ENCODE results near the gene FRG2.
"Not testable (repeated sequence)": the region's sequence is repeated elsewhere in the genome, so short reads cannot be mapped to it uniquely, and the experiment has no call there.

Gene FRG2

DNA sequence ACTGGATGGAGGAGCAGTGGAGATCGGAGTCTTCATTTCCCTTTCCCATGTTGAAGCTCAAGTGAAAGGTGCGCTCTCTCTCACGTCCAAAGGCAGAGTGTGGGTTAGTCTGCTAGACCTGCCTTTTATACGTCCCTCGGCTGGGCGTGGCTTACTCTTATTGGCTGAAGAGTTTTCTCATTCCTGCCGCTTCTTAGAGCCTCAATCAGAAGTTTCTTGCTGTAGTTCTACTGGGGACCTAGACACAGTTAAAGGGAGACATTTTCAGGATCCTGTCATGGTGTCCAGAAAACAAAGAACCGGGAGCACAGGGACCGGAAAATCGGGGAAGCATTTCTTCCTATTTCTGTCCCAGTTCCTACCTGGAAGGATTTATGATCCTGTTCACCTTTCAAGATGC lies at the start of gene FRG2:
Gene FRG2 (minus strand): TSS at position 101 of the 400 bp plus-strand sequence. CDS start 52 bp downstream, at position 49.
- not testable (repeated sequence) for DNase-seq; H3K9me3 Mint-ChIP-seq; ATAC-seq (replicated peaks); H3K27me3 Mint-ChIP-seq; H3K27ac Mint-ChIP-seq; H3K36me3 Mint-ChIP-seq; H3K4me1 Mint-ChIP-seq; H3K4me3 Mint-ChIP-seq

DNA sequence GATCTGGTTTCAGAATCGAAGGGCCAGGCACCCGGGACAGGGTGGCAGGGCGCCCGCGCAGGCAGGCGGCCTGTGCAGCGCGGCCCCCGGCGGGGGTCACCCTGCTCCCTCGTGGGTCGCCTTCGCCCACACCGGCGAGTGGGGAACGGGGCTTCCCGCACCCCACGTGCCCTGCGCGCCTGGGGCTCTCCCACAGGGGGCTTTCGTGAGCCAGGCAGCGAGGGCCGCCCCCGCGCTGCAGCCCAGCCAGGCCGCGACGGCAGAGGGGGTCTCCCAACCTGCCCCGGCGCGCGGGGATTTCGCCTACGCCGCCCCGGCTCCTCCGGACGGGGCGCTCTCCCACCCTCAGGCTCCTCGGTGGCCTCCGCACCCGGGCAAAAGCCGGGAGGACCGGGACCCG lies 41.3 kb upstream of the FRG2 start:
- not testable (repeated sequence) for H3K4me3 Mint-ChIP-seq; H3K27me3 Mint-ChIP-seq; H3K36me3 Mint-ChIP-seq; ATAC-seq (replicated peaks); H3K9me3 Mint-ChIP-seq; H3K27ac Mint-ChIP-seq; H3K4me1 Mint-ChIP-seq
- peak; percentile 9 for DNase-seq

DNA sequence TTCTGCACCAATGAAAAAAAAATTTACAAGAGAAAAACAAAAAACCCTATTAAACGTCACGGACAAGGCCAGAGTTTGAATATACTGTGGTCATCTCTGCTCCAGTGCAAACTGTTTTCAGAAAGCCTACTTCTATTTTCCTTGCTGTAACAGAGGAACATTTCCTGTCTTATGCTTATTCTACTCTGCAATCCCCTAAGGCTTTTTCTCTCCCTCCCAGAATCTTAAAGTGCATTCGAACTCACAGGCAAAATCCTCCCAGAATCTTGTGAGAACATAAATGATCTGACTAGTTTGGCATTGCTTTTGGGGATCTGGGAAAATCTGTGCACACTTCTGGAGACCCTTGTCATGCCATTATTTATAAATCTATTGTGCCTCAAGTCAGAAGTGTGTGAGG lies 37.7 kb upstream of the FRG2 start:
- H3K9me3 Mint-ChIP-seq; H3K36me3 Mint-ChIP-seq; DNase-seq; ATAC-seq (replicated peaks); H3K27me3 Mint-ChIP-seq; H3K4me3 Mint-ChIP-seq; H3K4me1 Mint-ChIP-seq: not testable (repeated sequence)
- H3K27ac Mint-ChIP-seq: peak overlapping the region; percentile 22

DNA sequence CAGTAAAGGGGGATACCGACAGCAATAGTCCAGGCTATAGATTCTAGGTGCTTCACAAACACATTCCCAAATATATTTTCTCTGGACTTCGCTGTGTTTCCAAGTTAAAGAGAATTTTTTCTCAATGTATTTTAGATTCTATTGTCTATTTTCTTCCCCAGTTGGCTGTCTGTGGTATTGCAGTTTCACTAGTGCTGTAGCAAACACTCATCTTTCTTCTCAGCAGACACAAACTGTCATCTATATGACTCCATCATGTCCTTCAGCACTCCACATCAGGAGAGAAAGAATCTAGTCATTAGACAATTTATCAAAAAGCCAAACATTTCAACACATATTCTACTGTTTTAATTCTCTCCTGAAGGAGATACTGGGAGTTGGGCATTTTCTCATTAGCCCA lies 37.3 kb upstream of the FRG2 start, which contains the start of gene DBET:
Gene DBET (plus strand): TSS at position 161 of the 400 bp plus-strand sequence.
- H3K27me3 Mint-ChIP-seq; DNase-seq; H3K36me3 Mint-ChIP-seq; H3K4me3 Mint-ChIP-seq; H3K9me3 Mint-ChIP-seq; H3K4me1 Mint-ChIP-seq; ATAC-seq (replicated peaks): not testable (repeated sequence)
- H3K27ac Mint-ChIP-seq: peak within 1 kb of the TSS; percentile 22

DNA sequence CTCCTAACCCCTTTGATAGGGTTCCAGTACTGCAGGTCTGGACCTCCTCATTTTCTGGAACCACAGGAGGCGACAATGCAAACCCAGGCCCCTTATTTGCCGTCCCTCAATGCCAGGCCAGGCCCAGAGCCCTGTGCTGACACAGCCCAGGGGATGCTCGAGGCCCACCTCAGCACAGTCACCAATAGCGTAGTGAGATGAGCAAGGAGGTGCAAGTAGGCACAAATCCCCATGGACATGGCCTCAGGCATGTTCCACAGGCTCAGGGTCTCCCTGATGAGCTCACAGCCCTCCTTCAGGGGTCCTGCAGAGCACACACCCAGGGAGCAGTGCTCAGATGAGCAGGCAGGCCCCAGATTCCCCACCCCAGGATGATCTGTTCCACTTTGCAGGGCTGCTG lies 31.9 kb upstream of the FRG2 start:
- H3K27me3 Mint-ChIP-seq; H3K4me1 Mint-ChIP-seq; H3K27ac Mint-ChIP-seq; H3K36me3 Mint-ChIP-seq; ATAC-seq (replicated peaks); H3K9me3 Mint-ChIP-seq; H3K4me3 Mint-ChIP-seq; DNase-seq: not testable (repeated sequence)

DNA sequence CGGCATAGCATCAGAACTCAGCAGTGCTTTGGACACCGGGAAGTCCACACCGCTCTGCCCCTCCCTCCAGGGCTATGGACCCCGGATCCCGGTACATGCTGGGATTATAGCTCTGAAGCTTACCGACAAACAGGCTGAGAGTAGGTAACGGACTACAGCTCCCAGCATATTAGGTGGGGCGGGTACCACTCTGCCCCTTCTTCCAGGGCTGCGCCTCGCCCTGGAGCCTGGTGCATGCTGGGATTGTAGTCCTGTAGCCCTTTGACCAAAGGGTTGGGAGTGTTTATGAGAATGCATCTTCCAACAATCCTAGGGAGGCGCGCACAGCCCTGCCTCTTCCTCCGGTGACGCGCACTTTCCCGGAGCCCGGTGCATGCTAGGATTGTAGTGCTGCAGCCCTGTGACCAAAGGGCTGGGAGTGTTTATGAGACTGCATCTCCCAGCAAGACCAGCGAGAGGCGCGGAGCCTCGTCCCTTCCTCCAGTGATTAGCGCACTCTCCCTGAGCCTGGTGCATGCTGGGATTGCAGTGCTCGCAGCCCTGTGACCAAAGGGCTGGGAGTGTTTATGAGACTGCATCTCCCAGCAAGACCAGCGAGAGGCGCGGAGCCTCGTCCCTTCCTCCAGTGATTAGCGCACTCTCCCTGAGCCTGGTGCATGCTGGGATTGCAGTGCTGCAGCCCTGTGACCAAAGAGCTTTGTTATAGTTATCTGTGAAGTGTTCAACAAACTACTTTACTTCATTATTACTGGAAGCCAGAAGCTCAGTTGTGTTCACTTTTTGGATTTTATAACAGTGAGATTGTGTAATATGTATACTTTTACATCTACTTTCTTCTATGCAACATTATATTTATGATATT lies 22.6 kb upstream of the FRG2 start:
- H3K27me3 Mint-ChIP-seq: not testable (repeated sequence)

DNA sequence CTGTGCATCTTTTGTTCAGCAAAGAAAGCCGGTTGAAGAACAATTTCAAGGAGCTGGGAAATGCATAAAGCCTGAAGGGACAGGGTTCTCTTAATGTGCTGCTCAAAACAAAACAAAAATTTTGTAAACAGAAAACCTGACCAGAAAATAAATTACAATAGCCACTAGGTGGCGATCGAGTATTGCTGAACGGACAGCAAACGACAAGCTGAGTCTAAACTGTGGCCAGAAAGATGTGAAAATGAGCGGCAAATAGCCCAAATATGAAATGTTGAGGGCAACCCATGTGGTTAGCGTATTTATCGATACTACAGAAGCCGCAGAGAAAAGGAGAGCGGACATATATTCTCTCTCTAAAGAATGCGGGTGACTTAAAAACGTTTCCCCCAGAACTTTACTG lies 20.6 kb upstream of the FRG2 start:
- H3K9me3 Mint-ChIP-seq; H3K4me3 Mint-ChIP-seq; H3K27me3 Mint-ChIP-seq; ATAC-seq (replicated peaks); H3K27ac Mint-ChIP-seq; H3K4me1 Mint-ChIP-seq; H3K36me3 Mint-ChIP-seq; DNase-seq: not testable (repeated sequence)

More for the DNA sequence above, 22.6 kb upstream of the FRG2 start:
- not testable (repeated sequence) for H3K36me3 Mint-ChIP-seq, H3K27ac Mint-ChIP-seq, H3K4me3 Mint-ChIP-seq, DNase-seq, H3K4me1 Mint-ChIP-seq, H3K9me3 Mint-ChIP-seq
- peak in 1 of 2 donors; percentile 34 for ATAC-seq (replicated peaks)

DNA sequence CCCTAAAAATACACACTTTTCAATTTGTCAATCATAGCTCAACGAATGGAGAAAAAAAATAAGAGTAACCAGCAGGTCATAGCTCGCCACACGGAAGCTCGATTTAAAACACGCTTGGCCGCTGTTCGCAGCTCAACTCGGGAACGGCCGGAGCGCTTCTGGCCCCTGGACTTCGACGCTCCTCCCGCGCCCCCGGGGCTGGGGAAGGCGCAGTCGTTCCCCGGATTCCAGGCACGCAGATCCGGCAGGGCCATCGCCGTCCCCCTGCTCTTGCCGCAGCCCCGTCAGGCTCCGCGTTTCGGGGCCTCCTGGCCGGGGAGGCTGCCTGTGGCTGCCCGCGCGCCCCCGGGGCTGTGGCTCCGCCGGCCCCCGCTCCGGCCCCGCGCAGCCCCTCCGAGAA lies 13.8 kb upstream of the FRG2 start:
- not testable (repeated sequence) for H3K4me3 Mint-ChIP-seq; H3K36me3 Mint-ChIP-seq; H3K4me1 Mint-ChIP-seq; H3K27ac Mint-ChIP-seq; ATAC-seq (replicated peaks); H3K9me3 Mint-ChIP-seq; H3K27me3 Mint-ChIP-seq; DNase-seq

DNA sequence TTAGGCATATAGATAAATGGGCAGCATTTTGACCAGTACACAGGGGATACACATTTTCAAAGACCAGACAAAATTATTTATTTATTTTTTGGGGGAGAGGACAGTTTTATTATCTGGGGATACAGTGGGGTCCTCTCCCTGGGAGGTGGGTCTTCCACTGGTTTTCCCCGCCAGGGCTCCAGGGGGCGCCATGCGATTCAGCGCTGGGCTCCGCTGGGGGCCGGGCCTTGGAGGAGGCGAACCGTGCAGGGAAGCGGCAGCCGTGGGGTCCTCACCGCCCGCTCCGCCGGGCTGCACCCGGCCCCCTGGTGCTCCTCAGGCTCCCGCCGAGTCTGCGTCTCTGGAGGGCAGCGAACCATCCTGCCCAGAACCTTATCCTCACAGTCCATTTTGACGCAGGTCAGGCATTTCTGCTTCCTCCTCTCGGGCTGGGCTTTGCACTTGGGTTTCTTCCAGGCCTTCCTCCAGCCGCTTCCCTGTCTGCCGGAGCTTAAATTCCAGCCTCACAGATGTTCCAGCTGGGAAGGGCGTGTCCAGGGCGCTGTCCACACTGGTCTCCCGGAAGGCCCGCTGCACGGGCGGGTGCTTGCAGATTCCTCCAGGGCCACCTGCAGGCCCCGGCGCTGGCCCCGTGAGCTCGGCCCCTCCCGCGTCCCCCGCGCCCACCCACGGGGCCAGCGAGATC lies 10.8 kb upstream of the FRG2 start:
- ATAC-seq (replicated peaks) (peak; percentile 58 to 70), DNase-seq (peak; percentile 29)
- H3K36me3 Mint-ChIP-seq, H3K9me3 Mint-ChIP-seq, H3K27me3 Mint-ChIP-seq, H3K4me1 Mint-ChIP-seq, H3K27ac Mint-ChIP-seq: not testable (repeated sequence)
- H3K4me3 Mint-ChIP-seq: peak overlapping the region; percentile 36 to 51

DNA sequence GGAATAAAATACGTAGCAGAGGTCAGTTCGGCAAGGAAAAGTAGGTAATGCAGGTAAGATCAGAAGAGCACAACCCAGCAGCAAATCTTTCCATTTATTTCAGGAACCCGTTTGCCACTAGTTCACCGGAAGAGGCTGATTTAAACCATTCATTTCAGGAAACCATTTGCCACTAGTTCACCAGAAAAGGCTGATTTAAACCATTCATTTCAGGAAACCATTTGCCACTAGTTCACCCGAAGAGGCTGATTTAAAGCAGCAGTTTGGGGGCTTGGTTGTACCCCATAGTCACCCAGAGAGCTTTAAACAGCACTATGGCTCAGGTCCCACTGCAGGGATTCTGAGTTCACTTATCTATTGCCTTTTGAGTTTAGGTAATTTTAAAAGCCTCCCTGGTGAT lies 4.2 kb upstream of the FRG2 start:
- H3K36me3 Mint-ChIP-seq; H3K4me1 Mint-ChIP-seq; DNase-seq; ATAC-seq (replicated peaks); H3K27me3 Mint-ChIP-seq; H3K4me3 Mint-ChIP-seq; H3K27ac Mint-ChIP-seq; H3K9me3 Mint-ChIP-seq: not testable (repeated sequence)

DNA sequence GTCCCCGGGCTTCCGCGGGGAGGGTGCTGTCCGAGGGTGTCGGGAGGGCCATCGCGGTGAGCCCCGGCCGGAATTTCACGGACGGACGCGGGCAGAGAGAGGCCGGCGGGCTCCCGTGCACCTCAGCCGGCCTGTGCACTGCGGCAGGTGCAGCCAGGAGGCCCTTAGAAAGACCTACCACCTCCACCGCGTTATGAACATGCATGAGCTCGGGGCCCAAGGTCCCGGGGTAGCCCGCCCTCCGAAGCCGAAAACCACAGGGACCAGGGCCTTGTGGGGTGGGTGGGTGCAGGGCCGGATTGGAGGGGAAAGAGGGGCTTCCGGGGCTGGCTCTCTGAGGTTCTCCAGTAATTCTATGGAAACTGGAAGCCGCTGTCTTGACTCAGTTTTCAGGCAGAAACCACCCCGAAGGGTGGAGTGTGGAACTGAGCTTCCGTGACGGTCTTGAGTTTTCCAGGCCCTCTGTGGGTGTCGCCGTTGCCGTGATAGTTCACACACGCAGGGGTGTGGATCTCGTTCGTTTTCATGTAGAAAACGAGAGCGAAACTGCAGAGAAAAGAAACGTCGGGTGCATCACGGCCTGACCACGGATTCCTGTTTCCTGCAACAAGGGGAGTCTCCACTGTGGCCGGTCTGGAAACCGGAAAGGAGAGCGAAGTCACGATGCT lies 4.3 kb downstream of the FRG2 start:
- ATAC-seq (replicated peaks): peak; percentile 47 to 53
- H3K9me3 Mint-ChIP-seq, DNase-seq: not testable (repeated sequence)
- Mint-ChIP-seq H3K36me3 (peaks cover 3 to 15% of the 10 kb centered on the region in 2 donors), H3K4me1 (peaks cover 18 to 32% of the 10 kb centered on the region in 2 donors), H3K27ac (peak overlapping the region; percentile 51), H3K4me3 (peak overlapping the region; percentile 53 to 66), H3K27me3 (peaks cover 35% of the 10 kb centered on the region in 2 donors)

DNA sequence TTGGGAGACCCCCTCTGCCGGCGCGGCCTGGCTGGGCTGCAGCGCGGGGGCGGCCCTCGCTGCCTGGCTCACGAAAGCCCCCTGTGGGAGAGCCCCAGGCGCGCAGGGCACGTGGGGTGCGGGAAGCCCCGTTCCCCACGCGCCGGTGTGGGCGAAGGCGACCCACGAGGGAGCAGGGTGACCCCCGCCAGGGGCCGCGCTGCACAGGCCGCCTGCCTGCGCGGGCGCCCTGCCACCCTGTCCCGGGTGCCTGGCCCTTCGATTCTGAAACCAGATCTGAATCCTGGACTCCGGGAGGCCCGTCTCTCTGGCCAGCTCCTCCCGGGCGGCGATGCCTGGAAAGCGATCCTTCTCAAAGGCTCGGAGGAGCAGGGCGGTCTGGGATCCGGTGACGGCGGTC lies 5.1 kb downstream of the FRG2 start:
- H3K27me3 Mint-ChIP-seq: peaks cover 40 to 41% of the 10 kb centered on the region in 2 donors
- not testable (repeated sequence) for DNase-seq; ATAC-seq (replicated peaks); H3K4me3 Mint-ChIP-seq; H3K27ac Mint-ChIP-seq; H3K9me3 Mint-ChIP-seq
- H3K36me3 Mint-ChIP-seq: peaks cover 3 to 17% of the 10 kb centered on the region in 2 donors
- peaks cover 19 to 34% of the 10 kb centered on the region in 2 donors for H3K4me1 Mint-ChIP-seq

DNA sequence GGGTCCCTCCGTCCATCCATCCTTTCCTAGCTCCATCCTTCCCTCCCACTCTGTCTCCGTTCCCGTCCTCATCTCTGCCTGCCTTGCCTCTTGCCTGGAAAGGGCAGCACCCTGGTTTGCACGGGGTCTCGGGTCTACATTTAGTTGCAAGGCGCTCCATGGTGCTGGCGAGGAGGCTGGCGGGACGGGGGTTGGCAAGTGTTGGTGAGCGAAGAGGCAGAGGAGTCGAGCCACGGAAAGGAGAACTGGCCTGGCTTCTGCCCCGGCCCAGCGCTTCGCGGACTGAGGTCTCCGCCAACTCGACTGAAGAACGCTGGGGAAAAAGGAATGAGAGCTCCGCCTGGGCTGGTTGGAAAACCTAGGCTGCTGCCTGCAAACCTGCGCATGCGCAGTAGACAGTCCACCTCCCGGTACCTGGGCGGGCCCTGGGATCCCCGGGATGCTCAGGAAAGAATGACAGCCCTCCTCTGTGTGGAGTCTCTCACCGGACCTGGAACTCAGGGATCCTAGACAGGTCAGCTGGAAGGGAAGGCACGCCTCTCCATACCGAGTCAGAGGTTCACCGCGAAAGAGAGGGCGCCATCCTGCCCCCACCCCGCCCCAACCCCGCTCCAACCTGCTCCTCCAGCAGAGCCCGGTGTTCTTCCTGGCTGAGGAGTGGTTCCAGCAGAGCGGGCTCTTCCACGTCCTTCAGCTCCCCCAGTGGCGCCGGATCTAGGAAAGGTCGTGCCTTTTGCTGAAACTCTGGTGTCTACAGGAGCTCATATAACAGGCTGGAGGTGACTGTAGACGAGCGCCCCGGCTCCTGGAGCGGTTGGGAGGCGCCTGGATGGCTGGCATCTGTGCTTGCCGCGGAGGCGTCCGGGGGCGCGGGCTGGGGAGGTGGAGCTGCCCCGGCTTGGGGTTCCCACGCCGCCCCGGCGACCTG lies 6.0 kb downstream of the FRG2 start:
- ATAC-seq (replicated peaks) (peak in 1 of 2 donors; percentile 24), DNase-seq (no peak)
- peaks cover 50% of the 10 kb centered on the region in 2 donors for H3K27me3 Mint-ChIP-seq
- peak overlapping the region; percentile 87 for H3K27ac Mint-ChIP-seq
- H3K9me3 Mint-ChIP-seq: peaks cover 9 to 16% of the 10 kb centered on the region in 2 donors
- H3K4me1 Mint-ChIP-seq: peaks cover 22 to 37% of the 10 kb centered on the region in 2 donors
- peak overlapping the region; percentile 72 to 81 for H3K4me3 Mint-ChIP-seq
- peaks cover 3 to 21% of the 10 kb centered on the region in 2 donors for H3K36me3 Mint-ChIP-seq
